Fibroblast of villous mesenchyme (primary cell): Measurements from ENCODE around the gene HDHD5. TPM values are rescaled to one million over a fixed set of nuclear protein-coding genes. Genes with fewer than 3 reads are reported as not detected.

Source experiments
- DNase-seq: peaks from one replicate; pipeline ENCODE4 v3.0.0-alpha.2; 2010; ENCODE audit warnings: low read depth
- H3K4me3 ChIP-seq: 2 replicates; pipeline ENCODE4 v1.5.1; 2011; ENCODE audit warnings: low read depth, mild to moderate bottlenecking, low read length
- CTCF ChIP-seq: IDR thresholded peaks from 2 replicates; pipeline ENCODE4 v1.5.1; 2012; ENCODE audit warnings: low read depth, mild to moderate bottlenecking, low read length; ENCODE audit not compliant: insufficient read depth
- total RNA-seq: library from RNA; depleted of rRNA; stranded (reverse); fragments of >200 nt; gene quantifications from 2 replicates; pipeline ENCODE4 v1.2.3, GENCODE V29; 2012

The HDHD5 gene
- total RNA-seq, 1 donor = 24.2 TPM

- H3K4me3 ChIP-seq = peak overlapping the region; percentile 34
- TF ChIP-seq CTCF = no peak
- no peak for DNase-seq
These were observed 38.3 kb downstream of the HDHD5 start for GRCh38 chr22:17120711-17121232.

- DNase-seq = peak; percentile 37
- TF ChIP-seq CTCF = no peak
- no peak overlapping the region for H3K4me3 ChIP-seq
These were observed 38.8 kb downstream of the HDHD5 start for GRCh38 chr22:17120281-17120680.

GRCh38 chr22:17119481-17120202 lies 39.4 kb downstream of the HDHD5 start:
- H3K4me3 ChIP-seq = no peak overlapping the region
- peak; percentile 6 for DNase-seq
- peak; percentile 9 for TF ChIP-seq CTCF

- no peak for DNase-seq
- no peak for TF ChIP-seq CTCF
- no peak overlapping the region for H3K4me3 ChIP-seq
These were observed 40.7 kb downstream of the HDHD5 start for GRCh38 chr22:17118342-17118741.

GRCh38 chr22:17117890-17118289 lies 41.2 kb downstream of the HDHD5 start:
- H3K4me3 ChIP-seq = no peak overlapping the region
- no peak for TF ChIP-seq CTCF
- no peak for DNase-seq

- H3K4me3 ChIP-seq = no peak overlapping the region
- no peak for DNase-seq
- TF ChIP-seq CTCF = no peak
These were observed 41.7 kb downstream of the HDHD5 start for GRCh38 chr22:17117400-17117799.
